WTC11 (cell line): Measurements from ENCODE around the gene IL34. TPM values are rescaled to one million over a fixed set of nuclear protein-coding genes. Genes with fewer than 3 reads are reported as not detected.

Experiments
- ATAC-seq: fragments of 200-7000 bp; cut with Tn5 transposase; 2 replicates; pipeline ENCODE4 v1.10.0; 2021; ENCODE audit warnings: mild to moderate bottlenecking, moderate library complexity
- CTCF ChIA-PET: fragments of 300-600 bp; sonication (Branson Sonifier 250); formaldehyde crosslinking; loops from one replicate; lab custom pipeline; 2021; ENCODE audit warnings: antibody characterized with exemption; lab: Charles Lee
- POLR2A ChIA-PET: fragments of 350-600 bp; sonication (Branson Sonifier 250); formaldehyde crosslinking; loops from one replicate; lab custom pipeline; 2021; ENCODE audit warnings: antibody characterized with exemption; lab: Charles Lee
- DNase-seq: peaks from one replicate; pipeline ENCODE4 v3.0.0; 2021; ENCODE audit warnings: low spot score
- H3K27ac Mint-ChIP-seq: 2 replicates; pipeline ENCODE4 v1.8.0; 2021; ENCODE audit warnings: mixed read lengths
- H3K27me3 Mint-ChIP-seq: 2 replicates; pipeline ENCODE4 v1.8.0; 2021; ENCODE audit warnings: low read depth, mild to moderate bottlenecking, moderate library complexity, mixed read lengths
- H3K36me3 Mint-ChIP-seq: 2 replicates; pipeline ENCODE4 v1.8.0; 2021; ENCODE audit warnings: mixed read lengths
- H3K4me1 Mint-ChIP-seq: 2 replicates; pipeline ENCODE4 v1.8.0; 2022; ENCODE audit warnings: mixed read lengths
- H3K4me3 Mint-ChIP-seq: 2 replicates; pipeline ENCODE4 v1.8.0; 2021; ENCODE audit warnings: mild to moderate bottlenecking, moderate library complexity, mixed read lengths
- H3K9me3 Mint-ChIP-seq: 2 replicates; pipeline ENCODE4 v1.8.0; 2021; ENCODE audit warnings: mixed read lengths
- ARID4B ChIP-seq: sonication (generic); formaldehyde crosslinking; IDR thresholded peaks from 2 replicates; pipeline ENCODE4 v1.8.0; 2023; ENCODE audit warnings: missing genetic modification reagents, mild to moderate bottlenecking, borderline replicate concordance
- ATF3 ChIP-seq: sonication (generic); formaldehyde crosslinking; conservative IDR thresholded peaks from 2 replicates; pipeline ENCODE4 v1.8.1; 2022; ENCODE audit warnings: mild to moderate bottlenecking, missing genetic modification reagents
- CREM ChIP-seq: sonication (generic); formaldehyde crosslinking; IDR thresholded peaks from 2 replicates; pipeline ENCODE4 v1.8.1; 2022; ENCODE audit warnings: mild to moderate bottlenecking, missing genetic modification reagents, moderate library complexity
- CTCF ChIP-seq: fragments of 200-600 bp; IDR thresholded peaks from 2 replicates; pipeline ENCODE4 v1.8.0; 2022; ENCODE audit warnings: antibody characterized with exemption
- FOXJ3 ChIP-seq: sonication (generic); formaldehyde crosslinking; IDR thresholded peaks from 2 replicates; pipeline ENCODE4 v1.9.0; 2021; ENCODE audit warnings: missing genetic modification reagents, mild to moderate bottlenecking, borderline replicate concordance
- MXD4 ChIP-seq: fragments of 250-450 bp; sonication (Bioruptor Pico); IDR thresholded peaks from 2 replicates; pipeline ENCODE4 v1.8.0; 2021; ENCODE audit warnings: mild to moderate bottlenecking, moderate library complexity, borderline replicate concordance
- SOX15 ChIP-seq: fragments of 250-450 bp; sonication (Bioruptor Pico); IDR thresholded peaks from 2 replicates; pipeline ENCODE4 v1.9.0; 2021; ENCODE audit warnings: mild to moderate bottlenecking
- SP1 ChIP-seq: sonication (generic); formaldehyde crosslinking; conservative IDR thresholded peaks from 2 replicates; pipeline ENCODE4 v1.8.1; 2022; ENCODE audit warnings: missing genetic modification reagents
- TCF7 ChIP-seq: sonication (generic); formaldehyde crosslinking; IDR thresholded peaks from 2 replicates; pipeline ENCODE4 v1.8.0; 2022; ENCODE audit warnings: mild to moderate bottlenecking, low read depth, missing genetic modification reagents, moderate library complexity
- ZBTB21 ChIP-seq: sonication (generic); formaldehyde crosslinking; IDR thresholded peaks from 2 replicates; pipeline ENCODE4 v1.8.1; 2023; ENCODE audit warnings: mild to moderate bottlenecking, missing genetic modification reagents, borderline replicate concordance
- ZNF121 ChIP-seq: sonication (generic); formaldehyde crosslinking; IDR thresholded peaks from 2 replicates; pipeline ENCODE4 v1.8.0; 2023; ENCODE audit warnings: missing genetic modification reagents
- ZNF138 ChIP-seq: sonication (generic); formaldehyde crosslinking; conservative IDR thresholded peaks from 2 replicates; pipeline ENCODE4 v1.8.1; 2022; ENCODE audit warnings: mild to moderate bottlenecking, moderate library complexity, missing genetic modification reagents
- ZNF219 ChIP-seq: sonication (generic); formaldehyde crosslinking; IDR thresholded peaks from 2 replicates; pipeline ENCODE4 v1.8.0; 2023; ENCODE audit warnings: missing genetic modification reagents, mild to moderate bottlenecking, borderline replicate concordance
- ZNF281 ChIP-seq: sonication (generic); formaldehyde crosslinking; IDR thresholded peaks from 2 replicates; pipeline ENCODE4 v1.8.0; 2023; ENCODE audit warnings: mild to moderate bottlenecking, missing genetic modification reagents
- ZNF416 ChIP-seq: fragments of 250-450 bp; sonication (Bioruptor Pico); IDR thresholded peaks from 2 replicates; pipeline ENCODE4 v1.9.0; 2021; ENCODE audit warnings: mild to moderate bottlenecking, inconsistent platforms
- ZNF423 ChIP-seq: fragments of 250-450 bp; sonication (Bioruptor Pico); IDR thresholded peaks from 2 replicates; pipeline ENCODE4 v2.1.2; 2022; ENCODE audit warnings: mild to moderate bottlenecking, moderate library complexity
- ZSCAN18 ChIP-seq: fragments of 250-450 bp; sonication (Bioruptor Pico); IDR thresholded peaks from 2 replicates; pipeline ENCODE4 v2.1.2; 2022; ENCODE audit warnings: mild to moderate bottlenecking, moderate library complexity
- total RNA-seq: library from RNA; stranded (reverse); gene quantifications from 3 replicates; pipeline ENCODE4 v1.2.3, GENCODE V29; 2021

Gene IL34
- total RNA-seq, 1 experiment from 2014 or later, result 8.8 TPM

GRCh38 chr16:70679671-70680494, 33.5 kb downstream of the IL34 start:
- Mint-ChIP-seq H3K4me3 (no peak overlapping the region), H3K27ac (no peak overlapping the region), H3K36me3 (peaks cover 4% of the 10 kb centered on the region; the same call in 1 of the 2 replicates), H3K4me1 (peaks cover 3% of the 10 kb centered on the region; the same call in 1 of the 2 replicates), H3K27me3 (no peaks in the 10 kb centered on the region), H3K9me3 (no peaks in the 10 kb centered on the region)
- POLR2A ChIA-PET, result no interaction called here
- CTCF ChIA-PET, result interaction anchor here (0.5 to 9.8 kb wide), 27 partner anchors 8 to 1701 kb away, joined by 3 to 142 read pairs (median 5); no protein-coding TSS in a partner anchor
- peak; percentile 79 for ATAC-seq
- peak; percentile 72 for DNase-seq
- TF ChIP-seq ZNF138 (CRISPR knock-in tag) (no peak), ZNF281 (CRISPR knock-in tag) (no peak), CTCF (peak; percentile 53; the same call in 1 of the 2 replicates), ZBTB21 (CRISPR knock-in tag) (no peak), FOXJ3 (CRISPR knock-in tag) (no peak), CREM (CRISPR knock-in tag) (no peak), ATF3 (CRISPR knock-in tag) (no peak), MXD4 (CRISPR knock-in tag) (no peak), ZSCAN18 (CRISPR knock-in tag) (0 out of 2 replicates have a peak, but pooled peaks have one; percentile 51), ARID4B (CRISPR knock-in tag) (no peak), ZNF423 (CRISPR knock-in tag) (peak; percentile 39; the same call in 1 of the 2 replicates), TCF7 (no peak), ZNF121 (CRISPR knock-in tag) (no peak), ZNF219 (CRISPR knock-in tag) (no peak), SOX15 (CRISPR knock-in tag) (no peak), ZNF416 (CRISPR knock-in tag) (peak; percentile 8; the same call in 1 of the 2 replicates), SP1 (CRISPR knock-in tag) (0 out of 2 replicates have a peak, but pooled peaks have one; percentile 36)
